ENCODE data around the gene YTHDC1.
"Not testable (repeated sequence)": the region's sequence is repeated elsewhere in the genome, so short reads cannot be mapped to it uniquely, and the experiment has no call there.

The YTHDC1 gene

GRCh38 chr4:68287704-68288392 is 62.0 kb downstream of the YTHDC1 start:
- no peak for DNase-seq

GRCh38 chr4:68283714-68284113 is 66.2 kb downstream of the YTHDC1 start:
- DNase-seq: no peak

GRCh38 chr4:68283095-68283494 is 66.8 kb downstream of the YTHDC1 start:
- no peak for DNase-seq

GRCh38 chr4:68281796-68282740 is 67.8 kb downstream of the YTHDC1 start:
- DNase-seq: not testable (repeated sequence)

GRCh38 chr4:68278029-68278428 is 71.9 kb downstream of the YTHDC1 start:
- no peak for DNase-seq

GRCh38 chr4:68277627-68278026 is 72.3 kb downstream of the YTHDC1 start:
- DNase-seq: no peak

- DNase-seq: no peak
Measured at GRCh38 chr4:68272860-68273259, 77.0 kb downstream of the YTHDC1 start.

GRCh38 chr4:68272380-68272779 is 77.5 kb downstream of the YTHDC1 start:
- no peak for DNase-seq

- DNase-seq: no peak
Measured at GRCh38 chr4:68271851-68272357, 78.0 kb downstream of the YTHDC1 start.

- DNase-seq: no peak
Measured at GRCh38 chr4:68267433-68267944, 82.4 kb downstream of the YTHDC1 start.

GRCh38 chr4:68264875-68265565 is 84.9 kb downstream of the YTHDC1 start:
- DNase-seq: no peak
